Endodermal cell (in vitro differentiated cells): ENCODE measurements around the gene SLC9A4. TPM values are rescaled to one million over a fixed set of nuclear protein-coding genes. Genes with fewer than 3 reads are reported as not detected.

Experiments used
- DNase-seq: peaks from one replicate; pipeline ENCODE4 v3.0.0-alpha.2; 2017
- H3K27ac ChIP-seq: 2 replicates; pipeline ENCODE4 v1.5.1; 2013; ENCODE audit warnings: mild to moderate bottlenecking, low read depth, low read length, moderate library complexity
- H3K27me3 ChIP-seq: 2 replicates; pipeline ENCODE4 v1.6.1; 2013; ENCODE audit warnings: mild to moderate bottlenecking, low read length, moderate library complexity; ENCODE audit not compliant: insufficient read depth, control insufficient read depth, poor library complexity, severe bottlenecking
- H3K36me3 ChIP-seq: 2 replicates; pipeline ENCODE4 v1.7.0; 2013; ENCODE audit warnings: mild to moderate bottlenecking, low read length, moderate library complexity; ENCODE audit not compliant: control insufficient read depth, insufficient read depth
- H3K4me1 ChIP-seq: one replicate; pipeline ENCODE4 v1.7.0; 2013; ENCODE audit warnings: low read length; ENCODE audit not compliant: control insufficient read depth, insufficient read depth
- H3K4me3 ChIP-seq: 2 replicates; pipeline ENCODE4 v1.5.1; 2013; ENCODE audit warnings: mild to moderate bottlenecking, low read length, moderate library complexity
- H3K9ac ChIP-seq: 2 replicates; pipeline ENCODE4 v1.6.1; 2013; ENCODE audit warnings: mild to moderate bottlenecking, low read length, moderate library complexity; ENCODE audit not compliant: poor library complexity, severe bottlenecking; ENCODE audit errors: extremely low read depth
- H3K9me3 ChIP-seq: 2 replicates; pipeline ENCODE4 v1.6.1; 2013; ENCODE audit warnings: mild to moderate bottlenecking, low read length, moderate library complexity; ENCODE audit not compliant: control insufficient read depth
- H3K27ac Mint-ChIP-seq: 2 replicates; pipeline ENCODE4 v1.8.0; 2020; ENCODE audit warnings: mixed read lengths
- H3K27me3 Mint-ChIP-seq: 2 replicates; pipeline ENCODE4 v1.8.0; 2021; ENCODE audit warnings: mild to moderate bottlenecking, mixed read lengths; ENCODE audit not compliant: insufficient read depth
- H3K36me3 Mint-ChIP-seq: 2 replicates; pipeline ENCODE4 v1.8.0; 2020; ENCODE audit warnings: low read depth, mixed read lengths
- H3K4me1 Mint-ChIP-seq: 2 replicates; pipeline ENCODE4 v1.8.0; 2020; ENCODE audit warnings: mixed read lengths
- H3K4me3 Mint-ChIP-seq: 2 replicates; pipeline ENCODE4 v1.8.0; 2020; ENCODE audit warnings: mild to moderate bottlenecking, moderate library complexity, mixed read lengths
- H3K9me3 Mint-ChIP-seq: 2 replicates; pipeline ENCODE4 v1.8.0; 2020; ENCODE audit warnings: mild to moderate bottlenecking, mixed read lengths
- CTCF ChIP-seq: fragments of 200-600 bp; sonication (generic); conservative IDR thresholded peaks from 2 replicates; pipeline ENCODE4 v1.5.0; 2021; ENCODE audit warnings: antibody characterized with exemption, mild to moderate bottlenecking
- WGBS, 2 experiments: methylation state at CpG; one replicate each; pipeline versions ENCODE4 v1.1.5 to v1.1.7; 2013; ENCODE audit warnings: missing lambda C conversion rate in 2 of 2, mixed read lengths in 1 of 2; ENCODE audit not compliant: insufficient coverage in 1 of 2, insufficient read length in 1 of 2; 5-methylcytosine and 5-hydroxymethylcytosine counted together
- total RNA-seq, 2 donors: library from RNA; stranded (reverse); fragmentation: NEBNext Ultra II Directional in 1 of 2; extraction: Animal tissue kit (Norgen Biotek cat#: 25700) in 1 of 2; gene quantifications; 2 replicates in 1 of 2; 3 replicates in 1 of 2; pipeline ENCODE4 v1.2.1, GENCODE V29; 2021

SLC9A4 gene
- total RNA-seq, 2 donors from 2014 or later = 0.07 TPM; not detected in 1

GRCh38 chr2:102575888-102576287 lies 102.9 kb downstream of the SLC9A4 start:
- H3K9ac ChIP-seq = no peak overlapping the region
- H3K4me3 ChIP-seq = no peak overlapping the region
- no peaks in the 10 kb centered on the region for H3K4me1 ChIP-seq
- no peaks in the 10 kb centered on the region for H3K4me1 Mint-ChIP-seq
- H3K9me3 Mint-ChIP-seq = peaks cover 10% of the 10 kb centered on the region
- DNase-seq = no peak
- H3K9me3 ChIP-seq = no peaks in the 10 kb centered on the region
- no peaks in the 10 kb centered on the region for H3K36me3 Mint-ChIP-seq
- no peak overlapping the region for H3K27ac Mint-ChIP-seq
- H3K27me3 ChIP-seq = no peaks in the 10 kb centered on the region
- no peak overlapping the region for H3K27ac ChIP-seq
- no peak overlapping the region for H3K4me3 Mint-ChIP-seq
- no CpG with 5 or more reads among the region's 1 CpG for WGBS, 2 experiments
- TF ChIP-seq CTCF = no peak
- no peaks in the 10 kb centered on the region for H3K36me3 ChIP-seq
- H3K27me3 Mint-ChIP-seq = no peaks in the 10 kb centered on the region

- Mint-ChIP-seq H3K4me3 (no peak overlapping the region), H3K9me3 (peaks cover 6% of the 10 kb centered on the region), H3K4me1 (no peaks in the 10 kb centered on the region), H3K36me3 (no peaks in the 10 kb centered on the region), H3K27me3 (no peaks in the 10 kb centered on the region), H3K27ac (no peak overlapping the region)
- TF ChIP-seq CTCF = no peak
- Histone ChIP-seq H3K9ac (no peak overlapping the region), H3K27me3 (no peaks in the 10 kb centered on the region), H3K4me1 (no peaks in the 10 kb centered on the region), H3K4me3 (no peak overlapping the region), H3K9me3 (no peaks in the 10 kb centered on the region), H3K27ac (no peak overlapping the region), H3K36me3 (no peaks in the 10 kb centered on the region)
- DNase-seq = no peak
- 87% methylated on average over 2 of the region's 2 CpGs; no CpG with 5 or more reads in 1 of the 2 experiments for WGBS, 2 experiments
Measured at GRCh38 chr2:102578376-102578775, 105.3 kb downstream of the SLC9A4 start.

GRCh38 chr2:102581911-102582310 lies 108.9 kb downstream of the SLC9A4 start:
- peaks cover 3% of the 10 kb centered on the region for H3K9me3 Mint-ChIP-seq
- no peak overlapping the region for H3K4me3 Mint-ChIP-seq
- Histone ChIP-seq H3K27ac (no peak overlapping the region), H3K27me3 (no peaks in the 10 kb centered on the region), H3K9me3 (no peaks in the 10 kb centered on the region), H3K4me3 (no peak overlapping the region), H3K9ac (no peak overlapping the region), H3K4me1 (no peaks in the 10 kb centered on the region), H3K36me3 (no peaks in the 10 kb centered on the region)
- peaks cover 12% of the 10 kb centered on the region for H3K4me1 Mint-ChIP-seq
- H3K36me3 Mint-ChIP-seq = no peaks in the 10 kb centered on the region
- no peak for TF ChIP-seq CTCF
- no peak overlapping the region for H3K27ac Mint-ChIP-seq
- H3K27me3 Mint-ChIP-seq = no peaks in the 10 kb centered on the region
- no peak for DNase-seq
